BJ (cell line): ENCODE measurements around the gene MT1B. TPM values are rescaled to one million over a fixed set of nuclear protein-coding genes. Genes with fewer than 3 reads are reported as not detected.

Experiments used
- CTCF ChIA-PET: fragments of 350-600 bp; formaldehyde crosslinking; extraction: SDS; loops from one replicate; lab custom pipeline; 2021; ENCODE audit warnings: antibody characterized with exemption, inconsistent platforms; lab: Yijun Ruan, JAX
- POLR2A ChIA-PET: fragments of 300-600 bp; sonication (Branson Sonifier 250); formaldehyde crosslinking; extraction: SDS; loops from one replicate; lab custom pipeline; 2021; ENCODE audit warnings: antibody characterized with exemption; lab: Charles Lee
- DNase-seq: peaks from one replicate; pipeline ENCODE4 v3.0.0-alpha.2; 2011; ENCODE audit warnings: low read depth
- H3K27me3 ChIP-seq: 2 replicates; pipeline ENCODE4 v1.6.0; 2011; ENCODE audit warnings: low read length; ENCODE audit not compliant: control insufficient read depth, insufficient read depth
- H3K36me3 ChIP-seq: 2 replicates; pipeline ENCODE4 v1.5.1; 2011; ENCODE audit warnings: low read length; ENCODE audit not compliant: control insufficient read depth, insufficient read depth
- H3K4me3 ChIP-seq: 2 replicates; pipeline ENCODE4 v1.5.1; 2011; ENCODE audit warnings: low read depth, mild to moderate bottlenecking, control low read depth, low read length
- polyA plus RNA-seq: library from polyadenylated mRNA; depleted of rRNA; stranded (reverse); fragments of >200 nt; gene quantifications from 2 replicates; pipeline ENCODE4 v1.2.3, GENCODE V29; 2011
- TF ChIP-seq, protein P1 (sequence below): IDR thresholded peaks from 2 replicates; pipeline ENCODE4 v1.5.1; 2011; ENCODE audit warnings: low read depth, mild to moderate bottlenecking, control low read depth, inconsistent platforms, low read length, moderate library complexity; ENCODE audit not compliant: insufficient read depth

The MT1B gene
- polyA plus RNA-seq, 1 experiment, result not detected

DNA sequence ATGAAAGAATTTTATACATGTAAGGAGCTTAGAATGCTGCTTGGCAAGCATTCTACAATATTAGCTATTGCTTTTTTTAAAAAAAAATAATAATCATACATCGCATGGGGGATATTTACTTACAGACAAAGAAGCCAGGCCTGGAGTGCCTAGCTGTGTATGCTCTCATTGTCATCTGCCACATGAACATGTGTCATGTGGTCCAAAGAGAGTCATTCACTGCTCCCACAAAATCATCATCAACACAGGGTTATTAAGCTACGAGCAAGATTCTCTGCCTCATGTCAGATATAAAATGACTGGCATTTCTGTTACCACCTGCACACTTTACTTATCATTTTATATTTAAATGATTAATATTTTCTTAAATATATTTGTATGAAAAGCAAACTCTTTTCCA, 28.0 kb upstream of the MT1B start:
- TF ChIP-seq, protein P1, sequence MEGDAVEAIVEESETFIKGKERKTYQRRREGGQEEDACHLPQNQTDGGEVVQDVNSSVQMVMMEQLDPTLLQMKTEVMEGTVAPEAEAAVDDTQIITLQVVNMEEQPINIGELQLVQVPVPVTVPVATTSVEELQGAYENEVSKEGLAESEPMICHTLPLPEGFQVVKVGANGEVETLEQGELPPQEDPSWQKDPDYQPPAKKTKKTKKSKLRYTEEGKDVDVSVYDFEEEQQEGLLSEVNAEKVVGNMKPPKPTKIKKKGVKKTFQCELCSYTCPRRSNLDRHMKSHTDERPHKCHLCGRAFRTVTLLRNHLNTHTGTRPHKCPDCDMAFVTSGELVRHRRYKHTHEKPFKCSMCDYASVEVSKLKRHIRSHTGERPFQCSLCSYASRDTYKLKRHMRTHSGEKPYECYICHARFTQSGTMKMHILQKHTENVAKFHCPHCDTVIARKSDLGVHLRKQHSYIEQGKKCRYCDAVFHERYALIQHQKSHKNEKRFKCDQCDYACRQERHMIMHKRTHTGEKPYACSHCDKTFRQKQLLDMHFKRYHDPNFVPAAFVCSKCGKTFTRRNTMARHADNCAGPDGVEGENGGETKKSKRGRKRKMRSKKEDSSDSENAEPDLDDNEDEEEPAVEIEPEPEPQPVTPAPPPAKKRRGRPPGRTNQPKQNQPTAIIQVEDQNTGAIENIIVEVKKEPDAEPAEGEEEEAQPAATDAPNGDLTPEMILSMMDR, result no peak
- H3K27me3 ChIP-seq, result no peaks in the 10 kb centered on the region
- CTCF ChIA-PET, result interaction anchor here (0.8 to 1.9 kb wide), 6 partner anchors 9 to 78 kb away, joined by 3 to 7 read pairs (median 3); partner anchors contain the start of gene MT1M
- H3K36me3 ChIP-seq, result no peaks in the 10 kb centered on the region
- POLR2A ChIA-PET, result no interaction called here
- no peak overlapping the region for H3K4me3 ChIP-seq
- no peak for DNase-seq

DNA sequence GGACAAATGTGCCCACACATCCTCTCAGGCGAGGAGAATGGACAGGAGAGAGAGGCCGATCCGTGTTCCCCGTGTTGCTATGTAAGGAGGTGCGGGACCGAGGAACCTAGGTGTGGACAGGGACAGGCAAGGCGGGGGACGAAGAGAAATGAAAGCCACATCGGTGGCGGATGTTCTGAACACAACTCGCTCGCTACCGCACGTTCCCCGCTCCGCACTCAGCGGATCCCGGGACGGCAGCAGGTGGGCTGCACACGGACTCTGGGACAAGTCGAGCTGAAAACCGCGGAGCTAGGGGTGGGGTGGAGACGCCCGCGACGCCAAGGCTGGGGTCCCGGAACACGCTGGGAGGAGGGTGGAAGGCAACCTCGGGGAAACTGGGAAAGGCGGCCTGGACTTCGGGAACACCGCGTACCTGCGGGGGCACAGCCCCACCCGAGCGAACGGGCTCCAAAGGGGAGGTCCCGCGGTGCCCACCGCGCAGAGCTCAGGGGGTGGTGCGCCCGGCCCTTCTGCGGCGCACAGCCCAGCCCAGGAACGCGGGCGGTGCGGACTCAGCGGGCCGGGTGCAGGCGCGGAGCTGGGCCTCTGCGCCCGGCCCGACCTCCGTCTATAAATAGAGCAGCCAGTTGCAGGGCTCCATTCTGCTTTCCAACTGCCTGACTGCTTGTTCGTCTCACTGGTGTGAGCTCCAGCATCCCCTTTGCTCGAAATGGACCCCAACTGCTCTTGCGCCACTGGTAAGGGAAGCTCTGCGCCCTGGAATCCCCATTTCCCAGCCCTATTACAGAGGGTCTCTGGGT, 26.3 kb upstream of the MT1B start, which contains the start of gene MT1E:
Gene MT1E, plus strand, starts transcription at position 642 of the 803 bp plus-strand sequence. Its CDS starts 71 bp downstream, at position 713.
- TF ChIP-seq, protein P1, result no peak
- ChIA-PET POLR2A (interaction anchor here (0.6 to 1.7 kb wide), 10 partner anchors 8 to 344 kb away, joined by 3 to 17 read pairs (median 4); partner anchors contain the start of gene MT2A), CTCF (interaction anchor here (0.6 to 1.3 kb wide), 10 partner anchors 8 to 189 kb away, joined by 3 to 4 read pairs (median 3); no protein-coding TSS in a partner anchor)
- Histone ChIP-seq H3K27me3 (no peaks in the 10 kb centered on the region), H3K36me3 (no peaks in the 10 kb centered on the region), H3K4me3 (peak within 1 kb of the TSS; percentile 58)
- DNase-seq, result no peak

DNA sequence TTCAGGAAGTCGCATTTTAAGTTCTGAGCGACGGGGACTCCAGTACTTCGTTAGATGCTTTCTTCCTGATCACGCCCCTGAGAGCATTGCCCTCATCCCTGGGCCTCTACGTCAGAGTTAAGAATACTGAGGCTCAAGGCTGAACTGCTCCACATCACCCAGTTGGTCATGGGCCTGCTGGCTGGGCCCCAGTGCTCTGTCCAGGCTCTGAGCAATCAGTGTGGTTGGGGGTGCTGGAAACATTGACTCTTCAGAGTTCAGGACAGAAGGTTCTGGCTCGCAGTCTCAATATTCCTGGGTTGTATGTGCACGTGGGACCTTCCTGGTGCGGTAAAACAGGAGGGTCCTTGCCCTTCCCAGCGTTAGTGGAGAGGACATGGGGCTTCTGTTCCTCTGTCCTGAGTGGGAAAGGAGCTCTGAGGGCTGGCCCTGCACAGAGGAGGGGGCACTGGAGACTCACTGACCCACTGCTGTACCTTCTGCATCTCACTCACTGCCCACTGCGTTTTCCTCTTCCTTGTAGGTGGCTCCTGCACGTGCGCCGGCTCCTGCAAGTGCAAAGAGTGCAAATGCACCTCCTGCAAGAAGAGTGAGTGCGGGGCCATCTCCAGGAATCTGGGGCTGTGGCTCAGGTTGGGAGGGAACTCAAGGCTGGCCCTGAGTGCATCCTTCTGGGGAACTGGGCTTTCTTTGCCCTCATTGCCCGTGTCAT, 25.6 kb upstream of the MT1B start:
- DNase-seq, result no peak
- TF ChIP-seq, protein P1, result no peak
- Histone ChIP-seq H3K27me3 (no peaks in the 10 kb centered on the region), H3K36me3 (no peaks in the 10 kb centered on the region), H3K4me3 (peak overlapping the region; percentile 58)
- POLR2A ChIA-PET, result interaction anchor here (0.6 to 1.7 kb wide), 8 partner anchors 9 to 345 kb away, joined by 3 to 17 read pairs (median 6); partner anchors contain the start of gene MT2A
- CTCF ChIA-PET, result interaction anchor here (0.6 to 1.5 kb wide), 11 partner anchors 9 to 189 kb away, joined by 3 to 4 read pairs (median 3); no protein-coding TSS in a partner anchor

DNA sequence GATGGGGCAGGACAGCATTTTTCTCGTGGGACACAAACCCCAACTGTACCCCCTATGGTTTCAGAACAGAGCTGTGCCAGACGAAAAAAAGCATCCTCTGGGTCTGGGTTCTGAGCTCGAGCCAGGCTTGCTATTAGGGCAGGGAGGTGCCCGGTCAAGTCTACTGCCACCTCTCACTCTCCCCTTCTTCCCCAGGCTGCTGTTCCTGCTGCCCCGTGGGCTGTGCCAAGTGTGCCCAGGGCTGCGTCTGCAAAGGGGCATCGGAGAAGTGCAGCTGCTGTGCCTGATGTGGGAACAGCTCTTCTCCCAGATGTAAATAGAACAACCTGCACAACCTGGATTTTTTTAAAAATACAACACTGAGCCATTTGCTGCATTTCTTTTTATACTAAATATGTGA, 25.0 kb upstream of the MT1B start:
- ChIA-PET POLR2A (interaction anchor here (1.6 to 1.7 kb wide), 2 partner anchors 15 to 19 kb away, joined by 3 to 9 read pairs; no protein-coding TSS in a partner anchor), CTCF (interaction anchor here (1.5 kb wide), 1 partner anchor 14 kb away, joined by 3 read pairs; no protein-coding TSS in a partner anchor)
- Histone ChIP-seq H3K4me3 (peak overlapping the region; percentile 58), H3K36me3 (no peaks in the 10 kb centered on the region), H3K27me3 (no peaks in the 10 kb centered on the region)
- no peak for DNase-seq
- TF ChIP-seq, protein P1, result no peak
